ENCODE data around the gene HBQ1. TPM values are rescaled to one million over a fixed set of nuclear protein-coding genes. Genes with fewer than 3 reads are reported as not detected.
A peak's percentile ranks its signal among the peaks of the same experiment; 100 is the strongest.
"Not testable (repeated sequence)": the region's sequence is repeated elsewhere in the genome, so short reads cannot be mapped to it uniquely, and the experiment has no call there.

HBQ1 gene
- total RNA-seq, 1 donor = not detected

GRCh38 chr16:160691-161190, 19.5 kb upstream of the HBQ1 start:
- TF ChIP-seq, protein P1, sequence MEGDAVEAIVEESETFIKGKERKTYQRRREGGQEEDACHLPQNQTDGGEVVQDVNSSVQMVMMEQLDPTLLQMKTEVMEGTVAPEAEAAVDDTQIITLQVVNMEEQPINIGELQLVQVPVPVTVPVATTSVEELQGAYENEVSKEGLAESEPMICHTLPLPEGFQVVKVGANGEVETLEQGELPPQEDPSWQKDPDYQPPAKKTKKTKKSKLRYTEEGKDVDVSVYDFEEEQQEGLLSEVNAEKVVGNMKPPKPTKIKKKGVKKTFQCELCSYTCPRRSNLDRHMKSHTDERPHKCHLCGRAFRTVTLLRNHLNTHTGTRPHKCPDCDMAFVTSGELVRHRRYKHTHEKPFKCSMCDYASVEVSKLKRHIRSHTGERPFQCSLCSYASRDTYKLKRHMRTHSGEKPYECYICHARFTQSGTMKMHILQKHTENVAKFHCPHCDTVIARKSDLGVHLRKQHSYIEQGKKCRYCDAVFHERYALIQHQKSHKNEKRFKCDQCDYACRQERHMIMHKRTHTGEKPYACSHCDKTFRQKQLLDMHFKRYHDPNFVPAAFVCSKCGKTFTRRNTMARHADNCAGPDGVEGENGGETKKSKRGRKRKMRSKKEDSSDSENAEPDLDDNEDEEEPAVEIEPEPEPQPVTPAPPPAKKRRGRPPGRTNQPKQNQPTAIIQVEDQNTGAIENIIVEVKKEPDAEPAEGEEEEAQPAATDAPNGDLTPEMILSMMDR (IDR thresholded peaks at IDR 0.05; ENCODE audit: insufficient read depth, low read depth, low read length) = no peak
- DNase-seq (ENCODE audit: low read depth) = no peak
- no peak overlapping the region for H3K4me3 ChIP-seq (ENCODE audit: low read depth, low read length)

GRCh38 chr16:162271-162991, 17.8 kb upstream of the HBQ1 start:
- TF ChIP-seq, protein P1 (IDR thresholded peaks at IDR 0.05; ENCODE audit: insufficient read depth, low read depth, low read length) = no peak
- no peak for DNase-seq (ENCODE audit: low read depth)
- H3K4me3 ChIP-seq (ENCODE audit: low read depth, low read length) = no peak overlapping the region

- DNase-seq (ENCODE audit: low read depth) = not testable (repeated sequence)
Observed at GRCh38 chr16:163139-163538, 17.1 kb upstream of the HBQ1 start.

GRCh38 chr16:163696-164095, 16.6 kb upstream of the HBQ1 start:
- DNase-seq (ENCODE audit: low read depth); H3K4me3 ChIP-seq (ENCODE audit: low read depth, low read length): not testable (repeated sequence)

More at GRCh38 chr16:163139-163538, 17.1 kb upstream of the HBQ1 start:
- H3K4me3 ChIP-seq (ENCODE audit: low read depth, low read length) = not testable (repeated sequence)

- not testable (repeated sequence) for H3K4me3 ChIP-seq (ENCODE audit: low read depth, low read length); DNase-seq (ENCODE audit: low read depth)
Observed at GRCh38 chr16:164134-164823, 16.0 kb upstream of the HBQ1 start.

GRCh38 chr16:164827-165538, 15.3 kb upstream of the HBQ1 start:
- TF ChIP-seq, protein P1 (IDR thresholded peaks at IDR 0.05; ENCODE audit: insufficient read depth, low read depth, low read length) = no peak
- H3K4me3 ChIP-seq (ENCODE audit: low read depth, low read length) = peak overlapping the region; percentile 44
- no peak for DNase-seq (ENCODE audit: low read depth)

GRCh38 chr16:165539-166374, 14.5 kb upstream of the HBQ1 start, which contains the start of gene HBM:
Gene HBM (plus strand): TSS chr16:165978. CDS start chr16:165998, 20 bp downstream.
- H3K4me3 ChIP-seq (ENCODE audit: low read depth, low read length) = peak within 1 kb of the TSS; percentile 44
- no peak for DNase-seq (ENCODE audit: low read depth)
- TF ChIP-seq, protein P1 (IDR thresholded peaks at IDR 0.05; ENCODE audit: insufficient read depth, low read depth, low read length) = no peak
